ENCODE data around the gene OR2V1. TPM values are rescaled to one million over a fixed set of nuclear protein-coding genes. Genes with fewer than 3 reads are reported as not detected.
"Not testable (repeated sequence)": the region's sequence is repeated elsewhere in the genome, so short reads cannot be mapped to it uniquely, and the experiment has no call there.

The OR2V1 gene
- total RNA-seq, 1 donor from 2014 or later, result not detected

GRCh38 chr5:181118369-181118768 is 12.6 kb downstream of the OR2V1 start:
- Mint-ChIP-seq H3K4me1 (peaks cover 2% of the 10 kb centered on the region), H3K27ac (no peak overlapping the region), H3K36me3 (peaks cover 2% of the 10 kb centered on the region), H3K9me3 (peaks cover 14% of the 10 kb centered on the region), H3K4me3 (no peak overlapping the region), H3K27me3 (ENCODE audit: insufficient read depth, low read depth) (peaks cover 27% of the 10 kb centered on the region)
- Histone ChIP-seq H3K4me2 (no peak overlapping the region), H3F3A (ENCODE audit: low read depth) (no peaks in the 10 kb centered on the region), H3K4me3 (no peak overlapping the region), H4K20me1 (ENCODE audit: low read depth) (no peaks in the 10 kb centered on the region), H3K9ac (no peak overlapping the region), H3K27ac (no peak overlapping the region), H3K79me2 (ENCODE audit: low read depth) (no peaks in the 10 kb centered on the region), H2AFZ (replicated peaks) (no peak overlapping the region), H3K36me3 (no peaks in the 10 kb centered on the region), H3K9me3 (ENCODE audit: low read depth) (no peaks in the 10 kb centered on the region), H3K4me1 (no peaks in the 10 kb centered on the region), H3K27me3 (peaks cover 89% of the 10 kb centered on the region)
- TF ChIP-seq EZH2phosphoT487 (IDR thresholded peaks at IDR 0.05) (no peak), CTCF (IDR thresholded peaks at IDR 0.05) (no peak), EZH2 (IDR thresholded peaks at IDR 0.05) (no peak)
- DNase-seq (ENCODE audit: low spot score), result no peak

GRCh38 chr5:181114844-181115778 is 15.9 kb downstream of the OR2V1 start:
- no peaks in the 10 kb centered on the region for H4K20me1 ChIP-seq (ENCODE audit: low read depth)
- H3K27ac Mint-ChIP-seq, result no peak overlapping the region
- no peak overlapping the region for H3K9ac ChIP-seq
- H3K4me1 ChIP-seq, result no peaks in the 10 kb centered on the region
- TF ChIP-seq CTCF (IDR thresholded peaks at IDR 0.05), result no peak
- TF ChIP-seq EZH2phosphoT487 (IDR thresholded peaks at IDR 0.05), result peak; percentile 52
- peak; percentile 82 for TF ChIP-seq EZH2 (IDR thresholded peaks at IDR 0.05)
- H3K36me3 ChIP-seq, result no peaks in the 10 kb centered on the region
- no peaks in the 10 kb centered on the region for H3K79me2 ChIP-seq (ENCODE audit: low read depth)
- peak overlapping the region; percentile 46 for H3K4me3 Mint-ChIP-seq
- no peaks in the 10 kb centered on the region for H3F3A ChIP-seq (ENCODE audit: low read depth)
- peak overlapping the region; percentile 36 for H3K4me3 ChIP-seq
- H3K36me3 Mint-ChIP-seq, result peaks cover 2% of the 10 kb centered on the region
- H3K27me3 ChIP-seq, result peaks cover 100% of the 10 kb centered on the region
- H3K4me1 Mint-ChIP-seq, result peaks cover 2% of the 10 kb centered on the region
- peak overlapping the region; percentile 69 for H3K4me2 ChIP-seq
- peak; percentile 52 for DNase-seq (ENCODE audit: low spot score)
- H3K9me3 Mint-ChIP-seq, result peaks cover 16% of the 10 kb centered on the region
- H3K27ac ChIP-seq, result no peak overlapping the region
- peak overlapping the region; percentile 92 for H2AFZ ChIP-seq (replicated peaks)
- H3K27me3 Mint-ChIP-seq (ENCODE audit: insufficient read depth, low read depth), result peaks cover 39% of the 10 kb centered on the region
- H3K9me3 ChIP-seq (ENCODE audit: low read depth), result no peaks in the 10 kb centered on the region

- H3K27ac Mint-ChIP-seq, result no peak overlapping the region
- H2AFZ ChIP-seq (replicated peaks), result peak overlapping the region; percentile 92
- DNase-seq (ENCODE audit: low spot score), result no peak
- peaks cover 2% of the 10 kb centered on the region for H3K36me3 Mint-ChIP-seq
- H3K9me3 Mint-ChIP-seq, result peaks cover 16% of the 10 kb centered on the region
- peak overlapping the region; percentile 46 for H3K4me3 Mint-ChIP-seq
- H3K36me3 ChIP-seq, result no peaks in the 10 kb centered on the region
- H3K27me3 ChIP-seq, result peaks cover 96% of the 10 kb centered on the region
- no peaks in the 10 kb centered on the region for H3K4me1 ChIP-seq
- H3K27me3 Mint-ChIP-seq (ENCODE audit: insufficient read depth, low read depth), result peaks cover 40% of the 10 kb centered on the region
- H3K4me2 ChIP-seq, result peak overlapping the region; percentile 69
- no peak overlapping the region for H3K27ac ChIP-seq
- H4K20me1 ChIP-seq (ENCODE audit: low read depth), result no peaks in the 10 kb centered on the region
- H3K9ac ChIP-seq, result no peak overlapping the region
- H3K4me3 ChIP-seq, result peak overlapping the region; percentile 36
- no peaks in the 10 kb centered on the region for H3K79me2 ChIP-seq (ENCODE audit: low read depth)
- TF ChIP-seq EZH2 (IDR thresholded peaks at IDR 0.05) (no peak), CTCF (IDR thresholded peaks at IDR 0.05) (no peak), EZH2phosphoT487 (IDR thresholded peaks at IDR 0.05) (no peak)
- no peaks in the 10 kb centered on the region for H3K9me3 ChIP-seq (ENCODE audit: low read depth)
- no peaks in the 10 kb centered on the region for H3F3A ChIP-seq (ENCODE audit: low read depth)
- H3K4me1 Mint-ChIP-seq, result peaks cover 2% of the 10 kb centered on the region
These were observed 16.6 kb downstream of the OR2V1 start for GRCh38 chr5:181114284-181114843.

GRCh38 chr5:181113572-181113971 is 17.4 kb downstream of the OR2V1 start:
- H3K4me1 ChIP-seq; H2AFZ ChIP-seq (replicated peaks); H3F3A ChIP-seq (ENCODE audit: low read depth); H3K79me2 ChIP-seq (ENCODE audit: low read depth); H3K9ac ChIP-seq; H3K36me3 ChIP-seq; H3K4me3 ChIP-seq; H3K9me3 ChIP-seq (ENCODE audit: low read depth); H4K20me1 ChIP-seq (ENCODE audit: low read depth); DNase-seq (ENCODE audit: low spot score); H3K4me3 Mint-ChIP-seq; H3K4me2 ChIP-seq; H3K27ac Mint-ChIP-seq; H3K4me1 Mint-ChIP-seq; H3K27ac ChIP-seq; H3K36me3 Mint-ChIP-seq: not testable (repeated sequence)
- peaks cover 46% of the 10 kb centered on the region for H3K27me3 Mint-ChIP-seq (ENCODE audit: insufficient read depth, low read depth)
- peaks cover 90% of the 10 kb centered on the region for H3K27me3 ChIP-seq
- H3K9me3 Mint-ChIP-seq, result peaks cover 16% of the 10 kb centered on the region
